Mesothelial cell of epicardium (in vitro differentiated cells): ENCODE results near the gene FASLG. TPM values are rescaled to one million over a fixed set of nuclear protein-coding genes. Genes with fewer than 3 reads are reported as not detected.

Experiments
- DNase-seq, 2 experiments: peaks; one replicate each; pipeline ENCODE4 v3.0.0; 2021; ENCODE audit warnings: low spot score in 2 of 2; ENCODE audit not compliant: unreplicated experiment in 2 of 2
- H3K27ac Mint-ChIP-seq: 2 replicates; pipeline ENCODE4 v1.8.0; 2021; ENCODE audit warnings: mixed read lengths
- H3K27me3 Mint-ChIP-seq: 2 replicates; pipeline ENCODE4 v1.8.0; 2021; ENCODE audit warnings: low read depth, mixed read lengths
- H3K36me3 Mint-ChIP-seq: 2 replicates; pipeline ENCODE4 v1.8.0; 2021; ENCODE audit warnings: mixed read lengths
- H3K4me1 Mint-ChIP-seq: 2 replicates; pipeline ENCODE4 v1.8.0; 2021; ENCODE audit warnings: mixed read lengths
- H3K4me3 Mint-ChIP-seq: 2 replicates; pipeline ENCODE4 v1.8.0; 2021; ENCODE audit warnings: mild to moderate bottlenecking, moderate library complexity, mixed read lengths
- H3K9me3 Mint-ChIP-seq: 2 replicates; pipeline ENCODE4 v1.8.0; 2021; ENCODE audit warnings: mixed read lengths
- CTCF ChIP-seq: fragments of 200-600 bp; sonication (generic); IDR thresholded peaks from one replicate; pipeline ENCODE4 v1.5.0; 2021; ENCODE audit warnings: antibody characterized with exemption; ENCODE audit not compliant: unreplicated experiment
- total RNA-seq: library from RNA; stranded (reverse); gene quantifications from 3 replicates; pipeline ENCODE4 v1.2.1, GENCODE V29; 2021

FASLG gene
- total RNA-seq, 1 donor from 2014 or later, result not detected

- H3K27ac Mint-ChIP-seq, result no peak overlapping the region
These were observed 30.5 kb upstream of the FASLG start for GRCh38 chr1:172628401-172628800.

GRCh38 chr1:172629170-172629569 lies 29.7 kb upstream of the FASLG start:
- no peaks in the 10 kb centered on the region for H3K27me3 Mint-ChIP-seq
- no peak for DNase-seq
- H3K9me3 Mint-ChIP-seq, result peaks cover 23% of the 10 kb centered on the region
- H3K4me3 Mint-ChIP-seq, result no peak overlapping the region
- TF ChIP-seq CTCF, result no peak
- peaks cover 5% of the 10 kb centered on the region for H3K36me3 Mint-ChIP-seq
- no peak overlapping the region for H3K27ac Mint-ChIP-seq
- H3K4me1 Mint-ChIP-seq, result peaks cover 9% of the 10 kb centered on the region

More at GRCh38 chr1:172628401-172628800, 30.5 kb upstream of the FASLG start:
- peaks cover 26% of the 10 kb centered on the region for H3K9me3 Mint-ChIP-seq
- H3K36me3 Mint-ChIP-seq, result peaks cover 5% of the 10 kb centered on the region
- H3K27me3 Mint-ChIP-seq, result no peaks in the 10 kb centered on the region
- no peak overlapping the region for H3K4me3 Mint-ChIP-seq
- TF ChIP-seq CTCF, result no peak
- peaks cover 9% of the 10 kb centered on the region for H3K4me1 Mint-ChIP-seq
- no peak for DNase-seq

GRCh38 chr1:172629638-172630037 lies 29.3 kb upstream of the FASLG start:
- no peak for DNase-seq
- Mint-ChIP-seq H3K27ac (no peak overlapping the region), H3K4me1 (peaks cover 9% of the 10 kb centered on the region), H3K27me3 (no peaks in the 10 kb centered on the region), H3K36me3 (peaks cover 5% of the 10 kb centered on the region), H3K4me3 (no peak overlapping the region), H3K9me3 (peaks cover 23% of the 10 kb centered on the region)
- TF ChIP-seq CTCF, result no peak

- H3K4me3 Mint-ChIP-seq, result no peak overlapping the region
- H3K4me1 Mint-ChIP-seq, result peaks cover 9% of the 10 kb centered on the region
- no peak for DNase-seq
- no peak overlapping the region for H3K27ac Mint-ChIP-seq
- H3K27me3 Mint-ChIP-seq, result no peaks in the 10 kb centered on the region
- H3K36me3 Mint-ChIP-seq, result peaks cover 5% of the 10 kb centered on the region
- H3K9me3 Mint-ChIP-seq, result peaks cover 23% of the 10 kb centered on the region
- no peak for TF ChIP-seq CTCF
These were observed 28.7 kb upstream of the FASLG start for GRCh38 chr1:172630056-172630818.

GRCh38 chr1:172630868-172631267 lies 28.0 kb upstream of the FASLG start:
- peaks cover 5% of the 10 kb centered on the region for H3K36me3 Mint-ChIP-seq
- peaks cover 8% of the 10 kb centered on the region for H3K4me1 Mint-ChIP-seq
- H3K9me3 Mint-ChIP-seq, result peaks cover 23% of the 10 kb centered on the region
- H3K27me3 Mint-ChIP-seq, result no peaks in the 10 kb centered on the region
- TF ChIP-seq CTCF, result no peak
- no peak overlapping the region for H3K27ac Mint-ChIP-seq
- H3K4me3 Mint-ChIP-seq, result no peak overlapping the region
- DNase-seq, result no peak

- Mint-ChIP-seq H3K9me3 (peaks cover 10% of the 10 kb centered on the region), H3K36me3 (peaks cover 2% of the 10 kb centered on the region), H3K27ac (no peak overlapping the region), H3K27me3 (no peaks in the 10 kb centered on the region), H3K4me3 (no peak overlapping the region), H3K4me1 (peaks cover 6% of the 10 kb centered on the region)
- TF ChIP-seq CTCF, result no peak
- no peak for DNase-seq
These were observed 21.4 kb upstream of the FASLG start for GRCh38 chr1:172637522-172637921.
